DLD1 (cell line): ENCODE measurements around the gene JUND.

ENCODE experiments used
- in situ Hi-C: cut with HindIII; loops from 2 replicates; pipeline ENCODE4 v1.10.0; 2017; ENCODE audit warnings: low sequenced_read_pairs

Gene JUND

GRCh38 chr19:18271433-18271841 lies 10.0 kb downstream of the JUND start:
- in situ Hi-C loops: no loop called here

DNA sequence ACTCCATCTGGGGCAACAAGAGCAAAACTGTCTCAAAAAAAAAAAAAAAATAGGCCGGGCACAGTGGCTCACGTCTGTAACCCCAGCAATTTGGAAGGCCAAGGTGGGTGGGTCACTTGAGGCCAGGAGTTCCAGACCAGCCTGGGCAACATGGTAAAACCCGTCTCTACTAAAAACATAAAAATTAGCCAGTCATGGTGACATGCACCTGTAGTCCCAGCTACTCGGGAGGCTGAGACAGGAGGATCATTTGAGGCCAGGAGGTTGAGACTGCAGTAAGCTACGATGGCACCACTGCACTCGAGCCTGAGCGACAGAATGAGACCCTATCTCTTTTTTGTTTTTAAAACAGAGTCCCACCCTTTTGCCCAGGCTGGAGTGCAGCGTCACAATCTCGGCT lies 11.1 kb downstream of the JUND start:
- in situ Hi-C loops: no loop called here

DNA sequence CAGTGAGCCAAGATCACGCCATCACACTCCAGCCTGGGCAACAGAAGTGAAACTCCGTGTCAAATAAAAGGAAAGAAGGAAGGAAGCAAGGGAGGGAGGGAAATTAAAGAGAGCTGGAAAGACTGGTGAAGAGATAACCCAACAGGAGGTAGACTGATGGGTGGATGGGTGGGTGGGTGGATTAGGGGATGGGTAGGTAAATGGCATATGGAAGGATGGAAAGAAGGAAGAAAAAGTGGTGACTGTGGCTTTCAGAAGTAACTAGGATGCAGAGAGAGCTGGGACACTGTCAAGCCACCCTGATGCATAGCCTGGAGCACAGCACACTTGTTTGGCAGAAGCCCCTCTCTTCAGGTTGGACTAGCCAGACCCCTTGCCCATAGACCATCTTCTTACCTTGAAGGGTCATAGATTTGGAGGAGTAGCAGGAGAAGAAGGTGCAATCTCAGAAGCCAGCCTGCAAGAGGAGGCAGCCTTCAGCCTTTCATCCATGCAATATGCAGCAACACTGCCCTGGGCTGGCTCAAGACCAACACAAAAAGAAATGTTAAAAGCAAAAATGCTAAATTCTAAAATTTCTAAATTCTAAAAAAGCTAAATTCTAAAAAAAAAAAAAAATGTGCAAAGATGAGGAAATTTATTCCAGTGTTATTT lies 12.2 kb downstream of the JUND start:
- in situ Hi-C loops: loop anchor here (10.0 kb wide), 1 partner anchor 84 kb away; no protein-coding TSS in a partner anchor

GRCh38 chr19:18266771-18267686 lies 14.4 kb downstream of the JUND start:
- in situ Hi-C loops: loop anchor here (10.0 kb wide), 1 partner anchor 82 kb away; no protein-coding TSS in a partner anchor

DNA sequence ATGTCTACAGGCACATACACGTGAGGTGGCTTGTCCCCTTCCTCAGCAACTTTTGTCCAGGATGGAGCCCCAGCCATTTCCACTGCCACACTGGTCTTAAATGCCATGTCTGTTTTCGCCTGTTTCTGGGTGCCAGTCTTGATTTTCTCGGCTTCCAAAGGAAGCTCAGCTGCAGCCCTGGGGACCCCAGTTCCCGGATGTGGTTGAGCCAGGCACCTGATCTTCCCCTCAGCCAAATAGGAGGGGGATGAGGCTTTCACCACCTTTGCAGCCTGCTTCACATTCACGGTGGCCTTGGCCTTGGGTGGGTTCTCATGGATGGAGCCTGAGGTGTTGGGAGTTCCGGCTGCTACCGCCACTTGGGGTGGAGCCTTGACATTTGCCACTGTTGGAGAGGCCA lies 15.8 kb downstream of the JUND start:
- in situ Hi-C loops: loop anchor here (10.0 kb wide), 1 partner anchor 81 kb away; no protein-coding TSS in a partner anchor

- in situ Hi-C loops: loop anchor here (10.0 kb wide), 1 partner anchor 80 kb away; no protein-coding TSS in a partner anchor
Observed at GRCh38 chr19:18264971-18265540, 16.4 kb downstream of the JUND start.

- in situ Hi-C loops: loop anchor here (10.0 kb wide), 1 partner anchor 79 kb away; no protein-coding TSS in a partner anchor
Observed at GRCh38 chr19:18264137-18264854, 17.1 kb downstream of the JUND start.

DNA sequence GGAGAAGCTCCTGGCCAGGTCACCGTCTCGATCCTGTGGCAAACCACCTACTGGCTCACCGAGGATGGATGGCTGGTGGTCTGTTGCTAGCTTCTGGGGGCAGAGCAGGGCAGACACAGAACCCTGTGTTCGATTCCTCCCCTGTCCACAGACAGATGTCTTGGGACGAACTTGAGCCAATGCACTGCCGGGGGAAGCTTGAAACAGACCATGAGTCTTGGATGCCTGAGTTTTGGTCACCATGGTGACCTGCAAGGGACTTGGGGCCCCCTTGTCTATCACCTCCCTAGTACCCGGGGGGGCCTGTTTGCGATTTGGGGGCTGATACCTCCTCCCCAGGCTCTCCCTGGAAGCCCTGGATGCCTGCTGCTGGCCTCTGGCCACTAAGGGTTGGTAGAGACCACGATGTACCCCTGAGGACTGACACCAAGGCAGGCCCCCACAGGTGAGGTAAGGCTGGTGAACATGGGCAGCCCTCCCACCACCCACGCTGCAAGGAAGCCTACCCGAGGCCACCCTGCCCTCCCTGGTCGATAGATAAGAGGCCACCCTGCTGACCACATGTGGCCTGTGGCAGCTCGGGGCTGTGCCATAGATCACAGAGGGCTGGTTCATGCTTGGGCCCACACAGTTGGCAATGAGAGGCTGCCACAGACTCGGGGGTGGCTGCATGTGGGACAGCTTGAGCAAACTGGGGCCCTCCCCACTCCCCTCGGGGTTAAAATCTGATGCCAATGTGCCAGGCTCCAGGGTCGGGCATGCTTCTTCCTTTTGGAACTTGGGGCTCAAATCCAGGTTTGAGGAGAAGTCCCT lies 17.9 kb downstream of the JUND start:
- in situ Hi-C loops: loop anchor here (10.0 kb wide), 1 partner anchor 79 kb away; no protein-coding TSS in a partner anchor

GRCh38 chr19:18262917-18263316 lies 18.5 kb downstream of the JUND start:
- in situ Hi-C loops: loop anchor here (10.0 kb wide), 1 partner anchor 78 kb away; no protein-coding TSS in a partner anchor

- in situ Hi-C loops: loop anchor here (10.0 kb wide), 1 partner anchor 77 kb away; no protein-coding TSS in a partner anchor
Observed at GRCh38 chr19:18262144-18262543, 19.3 kb downstream of the JUND start.

DNA sequence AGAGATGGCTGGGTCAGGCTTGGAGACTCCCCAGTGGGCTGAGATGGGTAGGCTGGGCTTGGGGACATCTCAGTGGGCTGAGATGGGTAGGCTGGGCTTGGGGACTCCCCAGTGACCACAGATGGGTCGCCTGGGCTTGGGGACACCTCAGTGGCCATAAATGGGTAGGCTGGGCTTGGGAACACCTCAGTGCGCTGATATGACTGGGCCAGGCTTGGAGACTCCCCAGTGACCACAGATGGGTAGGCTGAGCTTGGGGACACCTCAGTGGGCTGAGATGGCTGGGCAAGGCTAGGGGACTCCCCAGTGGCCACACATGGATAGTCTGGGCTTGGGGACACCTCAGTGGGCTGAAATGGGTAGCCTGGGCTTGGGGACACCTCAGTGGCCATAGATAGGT lies 19.9 kb downstream of the JUND start:
- in situ Hi-C loops: loop anchor here (10.0 kb wide), 1 partner anchor 77 kb away; no protein-coding TSS in a partner anchor

GRCh38 chr19:18259893-18260292 lies 21.5 kb downstream of the JUND start:
- in situ Hi-C loops: loop anchor here (10.0 kb wide), 1 partner anchor 75 kb away; no protein-coding TSS in a partner anchor

DNA sequence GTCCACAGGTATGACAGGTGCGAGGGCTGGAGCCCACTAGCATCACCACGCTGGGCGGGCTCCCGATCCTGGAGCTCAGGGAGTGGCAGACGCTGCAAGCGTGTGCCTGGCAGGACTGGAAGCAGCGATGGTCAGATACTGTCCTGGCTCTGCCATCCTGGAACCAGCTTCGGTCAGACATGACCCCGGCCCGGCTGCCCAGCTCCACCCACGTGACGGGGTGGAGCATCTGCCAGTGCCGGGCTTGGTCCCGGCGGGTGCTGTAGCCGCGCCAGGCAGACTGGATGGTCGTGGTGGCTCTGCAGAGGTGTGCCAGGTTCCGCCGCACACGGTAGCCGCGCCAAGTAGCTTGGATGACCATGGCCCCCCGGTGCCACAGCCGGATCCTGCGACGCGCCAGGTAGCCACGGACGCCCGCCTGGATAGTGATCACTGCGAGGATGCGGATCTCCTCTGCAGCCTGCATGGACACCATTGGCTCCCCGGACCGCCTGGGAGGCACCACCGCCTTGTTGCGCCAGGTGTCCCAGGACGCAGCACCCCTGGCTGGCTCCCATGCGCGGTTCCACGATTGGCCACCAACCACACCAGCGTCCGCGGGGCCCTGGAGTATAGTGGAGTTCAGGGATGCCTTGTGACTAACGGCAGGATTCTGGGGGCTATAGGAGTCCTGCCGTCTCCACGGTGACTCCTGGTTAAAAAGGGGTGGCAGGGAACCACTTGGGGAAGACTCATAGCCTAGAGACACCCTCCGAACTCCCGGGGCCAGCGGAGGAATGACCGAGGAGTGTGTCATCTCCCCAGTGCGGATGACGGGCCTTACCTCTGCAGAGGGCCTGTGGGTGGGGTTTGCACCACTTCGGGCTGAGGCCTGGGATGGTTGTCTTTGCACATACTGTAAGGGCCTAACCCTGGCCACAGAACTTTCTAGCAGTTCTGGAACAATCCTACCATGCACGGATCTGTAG lies 23.6 kb downstream of the JUND start:
- in situ Hi-C loops: no loop called here

- in situ Hi-C loops: no loop called here
Observed at GRCh38 chr19:18254546-18255503, 26.6 kb downstream of the JUND start.

GRCh38 chr19:18253716-18254115 lies 27.7 kb downstream of the JUND start:
- in situ Hi-C loops: no loop called here

DNA sequence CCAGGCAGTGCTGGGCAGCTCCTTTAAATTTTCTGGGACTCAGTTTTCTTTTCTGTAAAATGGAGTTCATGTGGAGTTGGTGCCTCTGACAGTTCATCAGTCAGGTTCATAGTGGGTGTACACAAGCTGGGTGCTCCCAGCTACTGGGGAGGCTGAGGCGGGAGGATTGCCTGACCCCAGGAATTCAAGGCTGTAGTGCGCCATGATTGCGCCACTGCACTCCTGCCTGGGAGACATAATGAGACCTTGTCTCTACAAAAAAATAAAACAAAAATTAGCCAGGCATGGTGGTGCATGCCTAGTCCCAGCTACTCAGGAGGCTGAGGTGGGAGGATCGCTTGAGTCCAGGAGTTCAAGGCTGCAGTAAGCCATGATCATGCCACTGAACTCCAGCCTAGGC lies 28.3 kb downstream of the JUND start:
- in situ Hi-C loops: no loop called here

DNA sequence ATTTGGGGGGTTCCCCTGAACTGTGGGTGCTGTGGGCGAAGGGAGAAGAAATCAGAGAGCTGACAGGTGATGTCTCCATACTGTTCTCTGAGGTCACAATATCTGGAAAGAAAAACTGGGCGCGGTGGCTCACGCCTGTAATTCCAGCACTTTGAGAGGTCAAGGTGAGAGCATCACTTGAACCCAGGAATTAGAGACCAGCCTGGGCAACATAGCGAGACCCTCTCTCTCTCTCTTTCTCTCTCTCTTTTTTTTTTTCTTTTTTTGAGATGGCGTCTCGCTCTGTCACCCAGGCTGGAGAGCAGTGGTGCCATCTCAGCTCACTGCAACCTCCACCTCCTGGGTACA lies 29.1 kb downstream of the JUND start:
- in situ Hi-C loops: no loop called here
